GM06990 (cell line): ENCODE data around the gene RPS6KL1.

Experiments used
- DNase-seq: peaks from one replicate; pipeline ENCODE4 v3.0.0-alpha.2; 2011; ENCODE audit not compliant: insufficient read length; ENCODE audit errors: extremely low read depth
- H3K27me3 ChIP-seq: replicated peaks from 2 replicates; pipeline ENCODE4 v1.6.0; 2011; ENCODE audit warnings: low read length; ENCODE audit not compliant: control insufficient read depth, insufficient read depth
- H3K36me3 ChIP-seq: 2 replicates; pipeline ENCODE4 v1.5.1; 2011; ENCODE audit warnings: low read length; ENCODE audit not compliant: control insufficient read depth, insufficient read depth
- H3K4me3 ChIP-seq: replicated peaks from 2 replicates; pipeline ENCODE4 v1.5.1; 2011; ENCODE audit warnings: low read depth, mild to moderate bottlenecking, control low read depth, low read length
- TF ChIP-seq, protein P1 (sequence below): IDR thresholded peaks from 2 replicates; pipeline ENCODE4 v1.5.1; 2011; ENCODE audit warnings: low read length, control low read depth, mild to moderate bottlenecking, inconsistent platforms; ENCODE audit not compliant: insufficient read depth, poor library complexity, severe bottlenecking

The RPS6KL1 gene

GRCh38 chr14:74868739-74869138 is 54.3 kb downstream of the RPS6KL1 start:
- TF ChIP-seq, protein P1, sequence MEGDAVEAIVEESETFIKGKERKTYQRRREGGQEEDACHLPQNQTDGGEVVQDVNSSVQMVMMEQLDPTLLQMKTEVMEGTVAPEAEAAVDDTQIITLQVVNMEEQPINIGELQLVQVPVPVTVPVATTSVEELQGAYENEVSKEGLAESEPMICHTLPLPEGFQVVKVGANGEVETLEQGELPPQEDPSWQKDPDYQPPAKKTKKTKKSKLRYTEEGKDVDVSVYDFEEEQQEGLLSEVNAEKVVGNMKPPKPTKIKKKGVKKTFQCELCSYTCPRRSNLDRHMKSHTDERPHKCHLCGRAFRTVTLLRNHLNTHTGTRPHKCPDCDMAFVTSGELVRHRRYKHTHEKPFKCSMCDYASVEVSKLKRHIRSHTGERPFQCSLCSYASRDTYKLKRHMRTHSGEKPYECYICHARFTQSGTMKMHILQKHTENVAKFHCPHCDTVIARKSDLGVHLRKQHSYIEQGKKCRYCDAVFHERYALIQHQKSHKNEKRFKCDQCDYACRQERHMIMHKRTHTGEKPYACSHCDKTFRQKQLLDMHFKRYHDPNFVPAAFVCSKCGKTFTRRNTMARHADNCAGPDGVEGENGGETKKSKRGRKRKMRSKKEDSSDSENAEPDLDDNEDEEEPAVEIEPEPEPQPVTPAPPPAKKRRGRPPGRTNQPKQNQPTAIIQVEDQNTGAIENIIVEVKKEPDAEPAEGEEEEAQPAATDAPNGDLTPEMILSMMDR: no peak
- Histone ChIP-seq H3K27me3 (no peaks in the 10 kb centered on the region), H3K36me3 (no peaks in the 10 kb centered on the region), H3K4me3 (no peak overlapping the region)
- no peak for DNase-seq

DNA sequence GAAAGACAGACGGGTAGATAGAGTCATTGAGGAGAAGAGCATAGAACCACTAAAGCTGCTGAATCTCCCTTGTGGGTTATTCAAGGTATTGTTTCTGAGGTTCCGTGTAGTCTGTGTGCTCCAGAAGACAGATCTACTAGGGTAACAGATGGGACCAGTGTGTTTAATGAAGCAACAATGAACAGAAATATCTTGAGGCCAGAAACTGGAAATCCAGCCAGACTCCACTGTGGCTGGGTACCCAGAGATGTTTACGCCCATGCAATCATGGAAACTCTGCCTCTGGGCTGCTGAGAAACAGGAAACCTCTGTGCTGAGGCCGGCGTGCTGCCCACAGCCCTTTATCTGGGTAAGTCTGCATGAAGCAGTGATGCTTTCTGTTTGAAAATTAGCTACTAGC is 55.4 kb downstream of the RPS6KL1 start:
- Histone ChIP-seq H3K27me3 (no peaks in the 10 kb centered on the region), H3K4me3 (no peak overlapping the region), H3K36me3 (no peaks in the 10 kb centered on the region)
- TF ChIP-seq, protein P1: no peak
- no peak for DNase-seq

- DNase-seq: no peak
- TF ChIP-seq, protein P1: no peak
- no peaks in the 10 kb centered on the region for H3K27me3 ChIP-seq
Measured at GRCh38 chr14:74866708-74867389, 56.2 kb downstream of the RPS6KL1 start.

GRCh38 chr14:74865156-74865555 is 57.9 kb downstream of the RPS6KL1 start:
- TF ChIP-seq, protein P1: no peak
- H3K27me3 ChIP-seq: no peaks in the 10 kb centered on the region

More at GRCh38 chr14:74866708-74867389, 56.2 kb downstream of the RPS6KL1 start:
- Histone ChIP-seq H3K36me3 (no peaks in the 10 kb centered on the region), H3K4me3 (no peak overlapping the region)

DNA sequence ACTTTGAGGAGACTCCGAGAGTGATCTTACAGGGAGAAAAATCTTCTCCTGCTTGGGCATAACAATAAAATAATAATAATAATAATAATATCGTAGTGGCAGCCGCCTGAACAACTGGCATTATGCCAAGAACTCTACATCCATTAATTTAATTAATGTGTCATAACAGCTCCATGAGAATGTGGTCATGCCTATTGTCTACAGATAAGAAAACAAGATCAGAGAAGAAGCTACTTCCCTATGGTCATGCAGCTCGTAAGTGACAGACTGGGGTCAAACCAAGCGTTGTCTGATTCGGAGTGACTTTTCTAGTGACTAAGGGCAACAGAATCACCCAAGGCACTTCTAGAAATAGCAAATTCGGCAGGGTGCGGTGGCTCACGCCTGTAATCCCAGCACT is 58.9 kb downstream of the RPS6KL1 start:
- TF ChIP-seq, protein P1: no peak
- no peak for DNase-seq
- Histone ChIP-seq H3K36me3 (no peaks in the 10 kb centered on the region), H3K4me3 (no peak overlapping the region), H3K27me3 (no peaks in the 10 kb centered on the region)

More at GRCh38 chr14:74865156-74865555, 57.9 kb downstream of the RPS6KL1 start:
- no peak for DNase-seq
- no peaks in the 10 kb centered on the region for H3K36me3 ChIP-seq
- no peak overlapping the region for H3K4me3 ChIP-seq
